Lung (tissue), 16 donors: Measurements from ENCODE around the gene BARX1. TPM values are rescaled to one million over a fixed set of nuclear protein-coding genes. Genes with fewer than 3 reads are reported as not detected.
A peak's percentile ranks its signal among the peaks of the same experiment; 100 is the strongest.

Experiments
- ATAC-seq: fragments of 200-7000 bp; cut with Tn5 transposase; one replicate; pipeline ENCODE4 v1.9.1; 2020; ENCODE audit warnings: moderate number of reproducible peaks; ENCODE audit not compliant: insufficient read depth, low FRiP score
- DNase-seq, 3 donors: peaks; one replicate each; pipeline ENCODE4 v3.0.0-alpha.2; 2013 to 2017
- H3K27ac ChIP-seq, 2 donors: one replicate each; pipeline ENCODE4 v1.5.1; 2013; ENCODE audit warnings: mild to moderate bottlenecking in 2 of 2, moderate library complexity in 2 of 2, control low read depth in 1 of 2, inconsistent platforms in 1 of 2, low read depth in 1 of 2, low read length in 1 of 2
- H3K27me3 ChIP-seq, 3 donors: one replicate each; pipeline ENCODE4 v1.5.1; 2013; ENCODE audit warnings: low read length in 2 of 3; ENCODE audit not compliant: control insufficient read depth in 3 of 3, insufficient read depth in 3 of 3
- H3K36me3 ChIP-seq, 4 donors: one replicate each; pipeline ENCODE4 v1.5.1; 2013; ENCODE audit warnings: low read length in 4 of 4, mild to moderate bottlenecking in 1 of 4, moderate library complexity in 1 of 4; ENCODE audit not compliant: control insufficient read depth in 4 of 4, insufficient read depth in 4 of 4
- H3K4me1 ChIP-seq, 5 donors: one replicate each; pipeline ENCODE4 v1.5.1; 2013; ENCODE audit warnings: low read length in 5 of 5, mild to moderate bottlenecking in 2 of 5, moderate library complexity in 1 of 5; ENCODE audit not compliant: control insufficient read depth in 5 of 5, insufficient read depth in 5 of 5
- H3K4me3 ChIP-seq: one replicate; pipeline ENCODE4 v1.5.1; 2013; ENCODE audit warnings: mild to moderate bottlenecking, control low read depth, moderate library complexity
- H3K9ac ChIP-seq, 2 donors: one replicate each; pipeline ENCODE4 v1.5.1; 2013; ENCODE audit warnings: low read length in 2 of 2, control low read depth in 1 of 2; ENCODE audit not compliant: insufficient read depth in 1 of 2
- H3K9me3 ChIP-seq, 4 donors: one replicate each; pipeline ENCODE4 v1.5.1; 2013; ENCODE audit warnings: low read length in 3 of 4, mild to moderate bottlenecking in 1 of 4, moderate library complexity in 1 of 4; ENCODE audit not compliant: control insufficient read depth in 4 of 4, insufficient read depth in 3 of 4
- WGBS, 2 donors: extraction: QIAGEN DNeasy Blood & Tissue Kit; methylation state at CpG; one replicate each; pipeline ENCODE4 v1.1.7; 2013; 5-methylcytosine and 5-hydroxymethylcytosine counted together
- long read RNA-seq, 5 donors: transcript quantifications; one replicate each; lab custom pipeline, GENCODE V29; 2026
- polyA plus RNA-seq, 2 donors: library from polyadenylated mRNA; stranded (reverse); fragments of 200-250 nt; gene quantifications; one replicate each; pipeline ENCODE4 v1.2.1, GENCODE V29; 2013
- total RNA-seq, 2 donors: library from RNA; depleted of rRNA in 1 of 2; stranded (reverse); fragments of >200 nt in 1 of 2; gene quantifications; one replicate each; pipeline ENCODE4 v1.2.1, GENCODE V29; 2014 to 2021
- TF ChIP-seq, protein P1 (sequence below): IDR thresholded peaks from 2 replicates; pipeline ENCODE4 v1.5.1; 2012; ENCODE audit warnings: mild to moderate bottlenecking; ENCODE audit errors: control extremely low read depth, extremely low read depth
- donor health status: control.
- donor health status: control.
- donor health status: Bipolar disorder and iron deficiency.
- donor health status: healthy.
- donor health status: DM: yes; HTN: yes; CAD: no.

BARX1 gene, protein sequence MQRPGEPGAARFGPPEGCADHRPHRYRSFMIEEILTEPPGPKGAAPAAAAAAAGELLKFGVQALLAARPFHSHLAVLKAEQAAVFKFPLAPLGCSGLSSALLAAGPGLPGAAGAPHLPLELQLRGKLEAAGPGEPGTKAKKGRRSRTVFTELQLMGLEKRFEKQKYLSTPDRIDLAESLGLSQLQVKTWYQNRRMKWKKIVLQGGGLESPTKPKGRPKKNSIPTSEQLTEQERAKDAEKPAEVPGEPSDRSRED
- not detected for total RNA-seq
- polyA plus RNA-seq, result under 1 TPM; 0.08 to 0.09 TPM
- long read RNA-seq, donor 1, result 0 reads
- long read RNA-seq, donor 2, result 0 reads
- long read RNA-seq, donor 3, result 0 reads
- long read RNA-seq, donor 4, result 0 reads
- long read RNA-seq, donor 5, partial matches to known transcripts, result 0 of 1 reads
- long read RNA-seq, donor 5, other reads (novel, unspliced or antisense), result 0 of 1 reads

DNA sequence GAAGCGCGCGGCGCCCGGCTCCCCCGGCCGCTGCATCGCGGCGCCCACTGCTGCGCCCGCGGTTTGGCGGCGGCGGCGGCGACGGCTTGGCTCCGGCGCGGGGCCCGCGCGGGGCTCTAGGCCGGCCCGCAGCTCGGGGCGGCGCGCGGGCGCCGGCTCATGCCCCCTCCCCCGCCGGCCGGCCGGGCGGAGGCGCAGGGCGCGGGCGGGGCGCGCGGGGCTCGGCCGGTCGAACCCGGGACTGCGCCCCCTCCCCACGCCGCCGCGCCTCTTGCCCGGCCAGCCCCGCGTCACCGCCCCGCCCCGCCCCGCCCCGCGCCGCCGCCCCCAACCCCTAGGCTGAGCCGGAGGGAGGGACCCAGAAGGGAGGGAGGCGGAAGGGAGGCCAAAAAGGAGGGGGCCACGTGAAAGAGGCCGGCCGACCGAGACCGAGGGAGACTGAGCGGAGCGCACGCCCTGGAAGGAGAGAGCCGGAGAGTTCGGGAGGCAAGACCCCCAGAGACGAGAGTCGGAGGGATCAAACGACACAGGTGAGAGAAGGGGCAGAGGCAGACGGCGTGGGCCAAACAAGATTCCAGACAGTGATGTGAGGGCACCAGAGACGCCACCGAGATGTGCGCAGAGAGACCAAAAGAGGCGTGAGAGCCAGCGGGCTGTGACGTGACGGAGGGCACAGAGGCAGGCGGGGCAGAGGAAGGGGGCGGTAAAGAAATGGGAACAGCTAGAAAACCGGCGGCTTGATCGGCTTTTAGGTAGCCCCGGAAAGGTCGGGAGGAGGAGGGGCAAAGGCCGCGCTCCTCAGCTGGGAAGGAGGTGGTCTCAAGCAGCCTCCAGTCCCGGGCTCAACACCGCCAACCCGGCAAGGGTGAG is at the start of gene BARX1:
BARX1 (minus strand) TSS at position 245 of the 870 bp plus-strand sequence; CDS start at position 36, 209 bp downstream.
- Histone ChIP-seq H3K4me3 (no peak within 1 kb of the TSS), H3K36me3 (no peaks in the 10 kb centered on the region), H3K9ac (no peak within 1 kb of the TSS), H3K4me1 (peaks cover 0 to 42% (median 22%) of the 10 kb centered on the region in 5 donors), H3K9me3 (peaks cover 0 to 13% (median 0%) of the 10 kb centered on the region in 4 donors), H3K27ac (no peak within 1 kb of the TSS), H3K27me3 (peaks cover 24 to 89% (median 83%) of the 10 kb centered on the region in 3 donors)
- DNase-seq, result peak in 2 of 3 donors; percentile 35 to 42
- WGBS, 2 donors, result 2% methylated on average over 51 to 102 of the region's 102 CpGs
- no peak for ATAC-seq
- TF ChIP-seq, protein P1, sequence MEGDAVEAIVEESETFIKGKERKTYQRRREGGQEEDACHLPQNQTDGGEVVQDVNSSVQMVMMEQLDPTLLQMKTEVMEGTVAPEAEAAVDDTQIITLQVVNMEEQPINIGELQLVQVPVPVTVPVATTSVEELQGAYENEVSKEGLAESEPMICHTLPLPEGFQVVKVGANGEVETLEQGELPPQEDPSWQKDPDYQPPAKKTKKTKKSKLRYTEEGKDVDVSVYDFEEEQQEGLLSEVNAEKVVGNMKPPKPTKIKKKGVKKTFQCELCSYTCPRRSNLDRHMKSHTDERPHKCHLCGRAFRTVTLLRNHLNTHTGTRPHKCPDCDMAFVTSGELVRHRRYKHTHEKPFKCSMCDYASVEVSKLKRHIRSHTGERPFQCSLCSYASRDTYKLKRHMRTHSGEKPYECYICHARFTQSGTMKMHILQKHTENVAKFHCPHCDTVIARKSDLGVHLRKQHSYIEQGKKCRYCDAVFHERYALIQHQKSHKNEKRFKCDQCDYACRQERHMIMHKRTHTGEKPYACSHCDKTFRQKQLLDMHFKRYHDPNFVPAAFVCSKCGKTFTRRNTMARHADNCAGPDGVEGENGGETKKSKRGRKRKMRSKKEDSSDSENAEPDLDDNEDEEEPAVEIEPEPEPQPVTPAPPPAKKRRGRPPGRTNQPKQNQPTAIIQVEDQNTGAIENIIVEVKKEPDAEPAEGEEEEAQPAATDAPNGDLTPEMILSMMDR, result no peak

DNA sequence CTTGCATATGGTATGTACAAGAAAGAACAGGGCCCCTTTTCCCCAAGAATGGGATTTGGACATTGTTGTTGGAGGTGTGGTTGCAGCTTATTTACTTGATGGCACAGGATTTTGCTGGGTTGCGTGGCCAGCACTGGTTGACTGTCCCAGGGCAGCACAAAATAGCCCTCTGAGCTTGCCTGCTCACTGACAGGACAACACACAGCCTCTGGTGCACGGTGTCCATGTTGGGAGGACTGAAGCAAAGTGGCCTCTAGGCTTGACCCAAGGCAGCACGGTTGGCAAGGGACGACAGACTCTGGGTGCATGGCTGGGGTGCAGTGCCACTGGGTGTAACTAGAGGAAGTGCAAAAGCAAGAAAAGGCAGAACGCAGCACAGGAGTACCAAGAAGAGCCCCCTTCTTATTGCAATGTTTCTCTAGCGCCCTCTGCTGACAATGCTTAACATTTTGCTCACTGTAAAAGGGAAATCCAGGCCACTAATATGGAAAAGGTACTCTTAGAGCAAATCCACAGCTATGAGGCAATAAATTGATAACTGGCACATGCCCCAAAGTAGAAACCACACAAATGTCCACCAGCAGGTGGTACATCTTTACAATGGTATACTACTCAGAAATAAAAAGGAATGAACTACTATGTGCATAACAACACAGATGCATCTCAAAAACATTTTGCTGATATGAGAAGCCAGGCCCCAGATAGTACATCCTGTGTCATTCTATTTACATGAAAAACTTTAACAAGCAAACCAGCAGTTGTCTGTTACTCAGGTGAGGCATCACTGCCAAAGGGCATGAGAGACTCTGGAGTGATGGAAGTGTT is 47.4 kb upstream of the BARX1 start:
- WGBS, 2 donors, result 31 to 38% methylated on average over 6 of the region's 6 CpGs
- no peaks in the 10 kb centered on the region for H3K36me3 ChIP-seq
- TF ChIP-seq, protein P1, result peak; percentile 30
- no peak overlapping the region for H3K27ac ChIP-seq
- no peak overlapping the region for H3K4me3 ChIP-seq
- no peak for ATAC-seq
- peak; percentile 43 to 79 (median 74) for DNase-seq
- no peaks in the 10 kb centered on the region for H3K27me3 ChIP-seq
- H3K9me3 ChIP-seq, result no peaks in the 10 kb centered on the region
- no peak overlapping the region for H3K9ac ChIP-seq
- H3K4me1 ChIP-seq, result no peaks in the 10 kb centered on the region

DNA sequence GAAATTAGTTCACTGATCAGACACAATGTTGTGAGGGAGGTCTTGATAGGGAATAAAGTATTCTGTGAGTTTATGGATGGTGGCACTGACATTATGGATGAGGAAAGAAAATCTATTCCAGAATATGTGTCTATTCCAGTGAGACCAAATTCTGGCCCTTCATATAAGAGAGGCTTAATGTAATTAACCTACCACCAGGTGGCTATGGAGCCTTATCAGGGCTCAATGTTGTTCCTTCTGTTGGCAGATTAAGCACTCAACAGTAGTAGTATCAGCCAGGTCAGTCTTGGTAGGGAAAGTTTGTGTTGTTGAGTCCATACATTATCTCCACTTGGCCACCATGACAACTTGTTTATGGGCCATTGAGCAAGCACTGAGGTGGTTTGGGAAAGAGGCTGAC is 41.7 kb upstream of the BARX1 start:
- ATAC-seq (no peak), DNase-seq (no peak)
- H3K4me1 ChIP-seq, result peaks cover 0 to 4% (median 0%) of the 10 kb centered on the region in 5 donors
- H3K36me3 ChIP-seq, result no peaks in the 10 kb centered on the region
- H3K9me3 ChIP-seq, result peaks cover 0 to 1% (median 0%) of the 10 kb centered on the region in 4 donors
- H3K4me3 ChIP-seq, result no peak overlapping the region
- TF ChIP-seq, protein P1, result no peak
- H3K9ac ChIP-seq, result no peak overlapping the region
- H3K27ac ChIP-seq, result no peak overlapping the region
- H3K27me3 ChIP-seq, result no peaks in the 10 kb centered on the region
